Measurements from ENCODE around the gene PCYT2.

PCYT2 gene

GRCh38 chr17:81914103-81914850 is 3.1 kb upstream of the PCYT2 start:
- no peak for DNase-seq (ENCODE audit: low read depth in 2 of 2)

GRCh38 chr17:81913394-81914102 is 2.3 kb upstream of the PCYT2 start:
- DNase-seq (ENCODE audit: low read depth in 2 of 2): no peak

DNA sequence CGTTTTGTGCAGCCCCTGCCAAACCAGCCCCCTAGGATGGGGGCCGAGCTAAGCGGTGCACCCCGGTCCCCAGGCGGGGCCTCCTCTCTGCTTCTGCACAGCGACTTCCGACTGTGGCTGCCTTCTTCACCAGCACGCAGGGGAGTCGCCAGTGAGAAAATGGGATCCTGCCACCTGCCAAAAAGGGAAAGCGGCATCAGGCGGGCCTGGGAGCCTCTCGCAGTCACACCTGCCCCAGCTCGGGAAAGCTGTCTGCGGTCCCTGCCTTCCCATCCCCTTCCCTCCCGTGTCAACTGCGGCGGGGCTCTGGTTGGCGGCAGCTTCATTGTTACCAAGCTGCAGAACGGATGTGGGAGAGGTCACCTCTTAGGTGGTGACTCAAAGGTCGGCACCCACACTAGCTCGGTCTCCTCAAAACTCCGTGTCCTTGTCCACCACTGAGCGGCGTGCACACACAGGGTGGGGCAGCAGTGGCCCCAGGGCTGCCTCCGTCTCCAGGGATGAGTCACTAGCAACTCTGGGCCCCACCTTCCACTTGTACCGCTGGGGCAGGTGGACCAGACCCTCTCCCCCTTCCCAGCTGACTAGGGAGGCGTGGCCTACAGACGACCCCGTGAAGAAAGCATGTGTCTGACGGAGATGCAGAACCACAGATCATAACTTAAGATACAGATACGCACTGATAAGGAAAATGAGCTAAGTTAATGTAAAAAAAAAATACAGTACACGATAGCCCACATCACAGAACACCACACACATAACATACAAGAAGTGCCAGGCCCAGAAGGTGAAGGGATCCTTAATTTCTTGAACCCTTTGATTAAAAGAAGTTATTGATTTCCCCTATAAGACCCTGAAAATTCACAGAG is 1.5 kb upstream of the PCYT2 start:
- no peak for DNase-seq (ENCODE audit: low read depth in 2 of 2)

DNA sequence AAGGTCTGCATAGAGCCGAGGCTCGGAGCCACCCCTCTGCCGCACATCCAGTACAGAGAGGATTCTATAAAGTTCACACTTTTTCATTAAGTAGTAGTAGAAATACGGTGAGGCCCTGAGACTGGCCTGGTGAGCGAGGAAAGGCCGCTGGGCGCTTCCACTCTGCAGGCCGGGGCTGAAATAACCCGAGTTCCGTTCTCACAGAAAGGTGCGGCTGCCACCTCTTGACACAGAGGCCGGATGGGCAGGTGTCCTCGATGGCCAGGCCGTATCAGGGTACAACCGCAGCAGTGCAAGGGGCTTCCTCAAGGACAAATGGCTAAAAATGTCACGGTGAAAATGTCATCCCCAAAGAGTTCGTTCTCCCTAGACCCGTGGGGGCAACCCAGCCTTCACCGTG is 770 bp upstream of the PCYT2 start:
- DNase-seq (ENCODE audit: low read depth in 2 of 2): no peak

- no peak for DNase-seq (ENCODE audit: low read depth in 2 of 2)
Observed at GRCh38 chr17:81910840-81911276, 341 bp downstream of the PCYT2 start.

DNA sequence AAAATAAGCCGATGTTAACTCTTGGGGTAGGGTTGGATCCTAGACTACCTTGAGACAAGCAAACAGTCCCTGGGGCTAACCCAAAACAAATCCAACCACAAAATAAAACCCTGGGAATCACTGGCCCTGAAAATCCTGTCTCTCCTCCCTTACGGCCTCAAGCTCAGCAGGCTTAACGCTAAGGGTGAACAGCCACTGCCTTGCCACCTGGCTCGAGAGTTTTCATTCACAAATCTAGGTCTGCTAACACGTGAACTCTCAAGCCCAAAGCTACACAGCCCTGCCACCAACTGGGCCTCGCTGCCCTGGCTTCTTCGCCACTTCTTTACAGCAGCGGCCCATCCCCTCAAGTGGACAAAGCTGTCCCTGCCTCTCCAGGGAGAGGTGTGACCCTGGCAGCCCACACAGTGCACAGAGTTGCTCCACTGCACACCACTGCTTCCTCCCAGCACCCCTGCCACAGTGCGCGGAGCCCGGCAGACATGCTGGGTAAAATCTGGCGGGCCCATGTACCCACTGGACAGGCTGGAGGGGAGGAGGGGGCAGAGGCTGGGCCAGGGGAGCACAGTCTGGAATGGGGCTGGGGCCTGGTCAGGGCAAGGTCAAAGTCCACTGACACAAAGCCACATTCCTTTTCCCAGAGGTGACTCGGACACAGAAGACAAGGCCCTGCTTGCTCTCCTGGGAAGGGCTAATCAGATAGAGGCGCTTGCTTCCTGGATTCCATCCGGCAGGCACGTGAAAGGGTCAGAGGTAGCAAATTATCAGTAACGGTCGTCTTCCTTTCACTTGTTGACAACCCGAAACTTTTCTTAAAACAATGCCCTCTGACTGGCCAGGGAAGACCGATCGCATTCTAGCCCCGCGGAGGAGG is 996 bp downstream of the PCYT2 start:
- DNase-seq (ENCODE audit: low read depth in 2 of 2): no peak

DNA sequence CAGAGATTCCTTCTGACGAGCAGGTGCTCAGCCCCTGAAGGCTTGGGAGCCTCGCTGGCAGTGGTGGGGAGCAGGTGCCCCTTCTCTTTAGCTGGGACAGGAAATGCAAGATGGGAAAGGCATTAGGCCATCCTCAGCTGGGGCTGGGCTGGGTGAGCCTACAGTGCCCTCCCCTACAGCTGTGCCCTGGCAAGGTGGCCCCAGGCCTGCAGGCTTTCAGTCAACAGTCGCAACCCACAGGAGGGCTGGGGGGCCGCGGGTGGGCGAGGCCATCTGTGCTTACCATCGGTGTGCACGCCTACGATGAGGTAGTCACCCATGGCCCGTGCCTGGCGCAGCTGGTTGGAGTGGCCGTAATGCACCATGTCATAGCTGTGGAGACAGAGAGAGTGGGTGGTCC is 2.0 kb downstream of the PCYT2 start:
- DNase-seq (ENCODE audit: low read depth in 2 of 2): no peak

GRCh38 chr17:81908793-81909192 is 2.4 kb downstream of the PCYT2 start:
- no peak for DNase-seq (ENCODE audit: low read depth in 2 of 2)

- DNase-seq (ENCODE audit: low read depth in 2 of 2): no peak
Observed at GRCh38 chr17:81907219-81908145, 3.7 kb downstream of the PCYT2 start.

GRCh38 chr17:81906476-81907218 is 4.6 kb downstream of the PCYT2 start:
- DNase-seq (ENCODE audit: low read depth in 2 of 2): no peak

DNA sequence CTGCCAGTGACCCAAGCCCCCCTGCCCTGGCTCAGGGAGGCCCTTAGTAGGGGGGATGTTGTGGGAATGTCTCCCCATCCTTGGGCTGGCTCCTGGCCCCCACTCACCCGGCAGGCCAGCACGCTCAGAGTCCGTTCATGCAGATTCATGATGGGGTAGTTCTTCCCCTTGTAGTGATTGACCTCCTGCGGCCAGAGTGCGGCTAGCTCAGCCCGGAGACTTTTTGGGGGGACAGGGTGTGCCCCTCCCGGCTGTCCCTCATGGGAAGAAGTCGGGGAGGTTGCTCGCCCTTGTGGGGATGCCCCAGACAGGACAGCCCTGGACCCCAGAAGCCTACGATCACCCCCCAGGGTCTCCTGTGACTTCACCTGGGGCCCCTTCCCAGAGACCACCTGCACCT is 5.2 kb downstream of the PCYT2 start:
- no peak for DNase-seq (ENCODE audit: low read depth in 2 of 2)

DNA sequence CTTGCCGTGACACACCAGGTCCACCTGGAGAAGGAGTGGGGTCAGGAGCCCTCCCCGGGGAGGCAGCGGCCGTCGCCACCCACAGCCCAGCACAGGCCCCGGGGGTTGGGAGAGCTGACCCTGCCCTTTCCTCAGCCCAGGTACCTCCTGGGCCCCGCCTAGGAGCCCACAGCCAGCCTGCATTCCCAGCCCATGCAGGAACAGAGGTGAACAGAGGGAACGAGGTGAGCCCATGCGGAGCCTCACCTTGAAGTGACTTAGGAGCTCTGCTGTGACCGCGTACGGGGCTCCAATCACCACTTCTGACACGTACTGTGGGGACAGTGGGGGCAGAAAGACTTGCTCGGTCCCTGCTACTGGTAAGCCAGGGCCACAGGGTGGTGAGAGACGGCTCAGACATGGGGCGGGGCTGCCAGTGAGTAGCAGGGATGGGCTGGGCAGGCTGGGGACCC is 5.7 kb downstream of the PCYT2 start:
- no peak for DNase-seq (ENCODE audit: low read depth in 2 of 2)

DNA sequence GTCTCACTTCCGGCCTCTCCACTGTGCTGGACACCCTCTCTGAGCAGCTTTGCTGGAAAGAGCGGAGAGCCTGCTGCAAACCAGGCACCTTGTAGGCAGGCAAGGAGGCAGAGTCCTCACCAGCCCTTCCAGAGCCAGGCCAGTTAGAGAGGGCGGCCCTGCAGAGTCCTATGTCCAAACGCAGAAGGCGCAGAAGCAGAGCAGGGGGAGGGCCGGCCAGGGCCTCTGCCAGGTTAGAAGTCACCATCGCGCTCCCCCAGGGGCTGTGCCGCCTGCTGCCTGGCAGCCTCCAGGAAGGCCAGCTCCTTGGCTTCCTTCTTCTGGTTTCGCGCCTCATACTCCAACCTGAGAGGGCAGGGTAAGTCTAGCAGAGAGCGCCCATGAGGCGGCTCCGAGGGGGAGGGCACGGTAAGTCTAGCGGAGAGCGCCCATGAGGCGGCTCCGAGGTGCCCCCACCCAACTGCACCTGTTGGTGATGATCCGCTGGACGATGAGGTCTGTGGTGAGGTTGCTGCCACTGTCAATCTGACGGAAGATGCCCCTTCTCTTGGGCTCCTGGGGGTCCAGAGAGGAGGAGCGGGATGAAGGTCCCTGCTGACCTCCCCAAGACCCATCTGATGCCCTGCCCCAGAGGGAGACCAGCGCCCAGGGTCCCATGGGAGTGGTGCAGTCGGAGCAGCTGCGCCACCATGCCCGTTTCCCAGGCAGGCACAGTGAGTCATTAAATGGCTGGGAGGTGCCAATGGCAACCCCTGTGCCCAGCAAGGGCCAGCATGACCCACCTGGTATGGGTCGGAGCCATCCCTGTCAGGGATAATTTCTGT is 6.4 kb downstream of the PCYT2 start:
- no peak for DNase-seq (ENCODE audit: low read depth in 2 of 2)

DNA sequence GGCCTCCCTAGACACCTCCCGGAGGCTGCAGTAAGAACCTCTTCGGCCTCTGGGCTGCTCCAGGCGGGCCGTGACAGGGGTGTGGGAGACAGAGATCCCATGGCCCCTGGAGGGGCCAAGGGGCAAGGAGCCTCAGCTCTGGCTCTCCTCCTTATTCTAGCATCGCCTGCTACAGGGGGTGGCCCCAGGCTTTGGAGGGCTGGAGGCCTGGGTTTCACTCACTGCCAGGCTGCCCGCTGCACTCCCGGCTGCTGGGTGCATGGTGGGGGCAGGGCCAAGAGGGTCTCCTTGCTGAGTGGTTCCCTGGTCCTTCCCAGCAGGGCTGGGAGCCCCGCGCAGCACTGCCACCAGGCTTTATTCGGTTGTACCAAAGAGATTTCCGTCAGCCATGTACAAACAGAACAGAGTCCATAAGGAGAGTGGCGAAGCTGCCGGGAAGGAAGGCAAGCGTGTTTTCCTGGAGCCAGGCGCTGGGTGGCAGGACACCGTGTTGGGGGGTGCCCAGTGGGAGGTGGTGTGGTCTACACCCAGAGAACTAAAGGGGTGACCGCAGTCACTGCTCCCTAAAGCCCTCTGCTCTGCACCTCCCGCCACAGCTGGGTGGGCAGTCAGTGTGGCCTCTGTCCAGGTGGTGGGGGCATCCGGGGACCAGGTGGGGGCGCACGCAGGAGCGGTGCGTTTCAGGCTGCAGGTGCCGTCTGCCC is 7.2 kb downstream of the PCYT2 start:
- DNase-seq (ENCODE audit: low read depth in 2 of 2): no peak

DNA sequence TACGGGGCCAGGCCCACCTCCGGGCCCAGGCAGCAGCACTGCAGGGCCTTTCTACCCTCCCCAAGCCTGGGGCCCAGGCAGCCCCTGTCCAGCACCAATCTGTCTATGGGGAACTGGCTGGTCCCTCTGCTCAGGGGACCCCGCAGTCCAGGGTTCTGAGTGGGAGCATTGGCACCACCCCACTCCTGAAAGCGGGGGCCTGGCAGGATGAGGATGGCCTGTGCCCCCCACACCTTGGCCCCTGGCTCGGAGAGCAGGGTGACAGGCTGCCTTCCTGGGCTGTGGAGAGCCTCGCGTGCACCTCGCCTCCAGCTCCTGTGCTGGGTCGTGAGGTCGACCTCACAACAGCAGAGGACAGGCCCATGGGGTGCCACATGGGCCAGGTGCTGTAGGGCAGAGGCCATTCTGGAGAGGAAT is 7.8 kb downstream of the PCYT2 start:
- DNase-seq (ENCODE audit: low read depth in 2 of 2): no peak

- DNase-seq (ENCODE audit: low read depth in 2 of 2): no peak
Observed at GRCh38 chr17:81902653-81903414, 8.4 kb downstream of the PCYT2 start.

GRCh38 chr17:81902023-81902652 is 9.1 kb downstream of the PCYT2 start, which contains the start of gene NPB:
Gene NPB (plus strand): TSS chr17:81902238. CDS start chr17:81902278, 40 bp downstream.
- no peak for DNase-seq (ENCODE audit: low read depth in 2 of 2)
